Right lobe of liver (tissue), 4 donors: ENCODE data around the gene SLC7A1.

Experiments used
- POLR2A ChIP-seq: fragments of 450-650 bp; IDR thresholded peaks from one replicate; pipeline ENCODE4 v1.6.1; 2017; ENCODE audit warnings: antibody characterized with exemption, mild to moderate bottlenecking
- TF ChIP-seq, protein P1 (sequence below), 4 donors: fragments of 200-600 bp in 3 of 4; fragments of 450-650 bp in 1 of 4; IDR thresholded peaks; one replicate each; pipeline versions ENCODE4 v1.5.1 to v1.8.0; 2016 to 2022; ENCODE audit warnings: antibody characterized with exemption in 4 of 4, mild to moderate bottlenecking in 2 of 4
- donor health status: DM: no; HTN: no; CAD: no.
- donor health status: DM: no; HTN: no; CAD: no.
- donor health status: DM: no; HTN: yes; CAD: no.

DNA sequence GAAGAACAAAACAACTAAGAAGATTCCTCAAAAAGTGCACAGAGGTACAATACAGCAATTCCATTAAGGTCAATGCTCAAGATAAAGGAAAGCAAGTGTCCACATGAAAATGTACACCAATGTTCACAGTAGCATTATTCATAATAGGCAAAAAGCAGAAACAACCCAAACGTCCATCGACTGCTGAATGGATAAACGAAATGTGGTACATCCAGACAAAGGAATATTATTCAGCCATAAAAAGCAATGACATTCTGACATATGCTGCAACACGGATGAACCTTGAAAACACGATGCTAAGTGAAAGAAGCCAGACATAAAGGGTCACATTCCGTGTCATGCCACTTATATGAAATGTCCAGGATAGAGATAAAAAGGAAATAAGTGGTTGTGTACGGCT is 29.3 kb downstream of the SLC7A1 start:
- TF ChIP-seq, protein P1, sequence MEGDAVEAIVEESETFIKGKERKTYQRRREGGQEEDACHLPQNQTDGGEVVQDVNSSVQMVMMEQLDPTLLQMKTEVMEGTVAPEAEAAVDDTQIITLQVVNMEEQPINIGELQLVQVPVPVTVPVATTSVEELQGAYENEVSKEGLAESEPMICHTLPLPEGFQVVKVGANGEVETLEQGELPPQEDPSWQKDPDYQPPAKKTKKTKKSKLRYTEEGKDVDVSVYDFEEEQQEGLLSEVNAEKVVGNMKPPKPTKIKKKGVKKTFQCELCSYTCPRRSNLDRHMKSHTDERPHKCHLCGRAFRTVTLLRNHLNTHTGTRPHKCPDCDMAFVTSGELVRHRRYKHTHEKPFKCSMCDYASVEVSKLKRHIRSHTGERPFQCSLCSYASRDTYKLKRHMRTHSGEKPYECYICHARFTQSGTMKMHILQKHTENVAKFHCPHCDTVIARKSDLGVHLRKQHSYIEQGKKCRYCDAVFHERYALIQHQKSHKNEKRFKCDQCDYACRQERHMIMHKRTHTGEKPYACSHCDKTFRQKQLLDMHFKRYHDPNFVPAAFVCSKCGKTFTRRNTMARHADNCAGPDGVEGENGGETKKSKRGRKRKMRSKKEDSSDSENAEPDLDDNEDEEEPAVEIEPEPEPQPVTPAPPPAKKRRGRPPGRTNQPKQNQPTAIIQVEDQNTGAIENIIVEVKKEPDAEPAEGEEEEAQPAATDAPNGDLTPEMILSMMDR (IDR thresholded peaks at IDR 0.05): no peak
- TF ChIP-seq POLR2A: no peak
